Measurements from ENCODE around the gene NFATC4.

NFATC4 gene

DNA sequence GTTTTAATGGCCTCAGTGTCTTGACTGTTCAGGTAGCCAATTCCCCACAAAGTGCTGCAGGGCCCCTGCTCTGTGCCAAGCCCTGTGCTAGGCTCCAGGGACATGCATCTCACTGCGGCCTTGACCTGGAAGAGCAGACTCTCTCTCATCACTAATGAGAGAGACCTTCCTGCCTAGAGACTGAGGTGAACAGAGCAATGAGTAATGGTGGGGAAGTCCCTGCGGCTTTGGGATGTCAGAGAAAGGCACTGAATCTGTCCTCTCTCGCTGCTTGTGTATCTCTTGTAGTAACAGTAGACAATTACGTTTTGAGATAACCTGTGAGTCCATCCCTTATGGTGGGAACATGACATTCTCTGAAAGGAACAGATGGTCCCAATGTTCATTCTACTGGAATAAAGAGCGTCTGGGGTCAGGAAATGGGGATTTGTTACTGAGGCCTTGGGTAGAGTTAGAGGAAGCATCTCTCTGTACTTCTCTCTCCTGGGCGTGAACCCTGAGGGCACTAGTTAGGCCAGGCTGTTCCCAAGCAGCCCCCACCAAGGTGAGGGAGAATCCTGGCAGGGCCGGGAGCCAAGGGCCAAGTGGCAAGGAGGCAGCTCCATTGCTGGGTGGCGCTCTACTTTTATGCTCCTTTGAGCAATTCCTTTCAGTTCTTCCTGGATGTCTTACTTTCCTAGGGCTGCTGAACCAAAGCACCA, 13.5 kb downstream of the NFATC4 start:
- Histone ChIP-seq H2BK12ac (ENCODE audit: low read length) (no peak overlapping the region), H3K27me3 (ENCODE audit: insufficient read depth, low read length) (no peaks in the 10 kb centered on the region), H3K79me2 (ENCODE audit: control insufficient read depth, insufficient read depth, low read length, poor library complexity) (no peaks in the 10 kb centered on the region), H3K27ac (ENCODE audit: low read depth, low read length) (no peak overlapping the region), H2BK5ac (ENCODE audit: low read depth, low read length, poor library complexity) (no peak overlapping the region), H4K8ac (ENCODE audit: low read depth, low read length) (no peak overlapping the region), H2AFZ (ENCODE audit: insufficient read depth, low read length, poor library complexity) (no peak overlapping the region), H3K4me1 (ENCODE audit: control insufficient read depth in 1 of 2, insufficient read depth in 2 of 2, low read length in 2 of 2) (no peaks in the 10 kb centered on the region), H3K9me3 (ENCODE audit: insufficient read depth, low read depth, low read length) (no peaks in the 10 kb centered on the region), H3K23ac (ENCODE audit: low read length) (no peak overlapping the region), H3K9ac (ENCODE audit: low read length) (no peak overlapping the region), H2BK120ac (ENCODE audit: insufficient read depth, low read length, poor library complexity) (no peak overlapping the region), H3K18ac (ENCODE audit: low read length) (no peak overlapping the region), H4K12ac (ENCODE audit: low read depth, low read length) (no peak overlapping the region), H3K4me2 (ENCODE audit: low read length) (no peak overlapping the region), H3K79me1 (ENCODE audit: low read length) (no peaks in the 10 kb centered on the region), H4K91ac (ENCODE audit: low read depth, low read length) (no peak overlapping the region), H3K4me3 (ENCODE audit: low read depth, low read length) (no peak overlapping the region), H3K36me3 (ENCODE audit: control insufficient read depth in 1 of 2, insufficient read depth in 2 of 2, low read length in 2 of 2) (peaks cover 9 to 12% of the 10 kb centered on the region in 2 experiments), H2AK5ac (ENCODE audit: low read length) (no peak overlapping the region), H3K4ac (ENCODE audit: low read depth, low read length) (no peak overlapping the region), H3K14ac (ENCODE audit: low read length) (no peak overlapping the region)
- DNase-seq: no peak
- no CpG with 5 or more reads among the region's 8 CpGs for WGBS (ENCODE audit: extremely low coverage, insufficient coverage, insufficient read length)

DNA sequence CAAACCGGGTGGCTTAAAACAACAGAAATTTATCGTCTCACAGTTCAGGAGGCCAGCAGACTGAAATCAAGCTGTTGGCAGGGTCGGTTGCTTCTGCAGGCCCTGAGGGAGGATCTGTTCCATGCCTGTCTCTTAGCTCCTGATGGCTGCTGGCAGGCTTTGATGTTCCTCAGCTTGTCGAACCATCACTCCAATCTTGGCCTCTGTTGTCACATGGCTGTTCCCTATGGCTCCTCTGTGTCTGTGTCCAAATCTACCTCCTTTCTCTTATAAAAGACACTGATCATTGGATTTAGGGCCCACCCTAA, 14.0 kb downstream of the NFATC4 start:
- H4K8ac ChIP-seq (ENCODE audit: low read depth, low read length): no peak overlapping the region
- H4K91ac ChIP-seq (ENCODE audit: low read depth, low read length): no peak overlapping the region
- no peak overlapping the region for H3K4ac ChIP-seq (ENCODE audit: low read depth, low read length)
- H2BK12ac ChIP-seq (ENCODE audit: low read length): no peak overlapping the region
- DNase-seq: no peak
- H3K36me3 ChIP-seq (ENCODE audit: control insufficient read depth in 1 of 2, insufficient read depth in 2 of 2, low read length in 2 of 2): peaks cover 6 to 7% of the 10 kb centered on the region in 2 experiments
- H3K27ac ChIP-seq (ENCODE audit: low read depth, low read length): no peak overlapping the region
- H3K14ac ChIP-seq (ENCODE audit: low read length): no peak overlapping the region
- no peaks in the 10 kb centered on the region for H3K9me3 ChIP-seq (ENCODE audit: insufficient read depth, low read depth, low read length)
- H3K4me2 ChIP-seq (ENCODE audit: low read length): no peak overlapping the region
- WGBS (ENCODE audit: extremely low coverage, insufficient coverage, insufficient read length): no CpG with 5 or more reads among the region's 4 CpGs
- no peak overlapping the region for H2AFZ ChIP-seq (ENCODE audit: insufficient read depth, low read length, poor library complexity)
- H2AK5ac ChIP-seq (ENCODE audit: low read length): no peak overlapping the region
- H2BK120ac ChIP-seq (ENCODE audit: insufficient read depth, low read length, poor library complexity): no peak overlapping the region
- H3K4me3 ChIP-seq (ENCODE audit: low read depth, low read length): no peak overlapping the region
- no peaks in the 10 kb centered on the region for H3K79me1 ChIP-seq (ENCODE audit: low read length)
- no peaks in the 10 kb centered on the region for H3K4me1 ChIP-seq (ENCODE audit: control insufficient read depth in 1 of 2, insufficient read depth in 2 of 2, low read length in 2 of 2)
- no peak overlapping the region for H4K12ac ChIP-seq (ENCODE audit: low read depth, low read length)
- no peak overlapping the region for H3K9ac ChIP-seq (ENCODE audit: low read length)
- H3K27me3 ChIP-seq (ENCODE audit: insufficient read depth, low read length): no peaks in the 10 kb centered on the region
- no peaks in the 10 kb centered on the region for H3K79me2 ChIP-seq (ENCODE audit: control insufficient read depth, insufficient read depth, low read length, poor library complexity)
- H3K18ac ChIP-seq (ENCODE audit: low read length): no peak overlapping the region
- H3K23ac ChIP-seq (ENCODE audit: low read length): no peak overlapping the region
- no peak overlapping the region for H2BK5ac ChIP-seq (ENCODE audit: low read depth, low read length, poor library complexity)

DNA sequence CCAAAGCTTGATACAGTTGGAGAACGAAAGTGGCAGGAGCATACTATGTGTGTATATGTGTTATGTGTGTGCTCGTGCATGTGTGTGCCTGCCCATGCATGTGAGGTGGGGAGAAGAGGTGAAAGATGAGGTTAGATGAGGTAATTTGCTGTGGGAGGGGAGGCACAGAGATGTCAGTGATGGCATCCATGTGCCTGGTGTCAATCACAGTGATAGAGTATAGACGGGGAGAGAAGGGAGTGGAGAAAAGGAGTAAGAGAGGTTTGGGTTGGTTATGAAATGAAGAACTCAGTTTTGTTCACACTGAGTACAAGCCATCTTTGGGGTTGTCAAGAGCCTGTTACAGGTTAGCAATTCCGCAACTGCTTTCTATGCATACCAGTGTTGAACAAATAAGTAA, 16.2 kb downstream of the NFATC4 start:
- WGBS (ENCODE audit: extremely low coverage, insufficient coverage, insufficient read length): 100% methylated on average over 1 of the region's 4 CpGs

DNA sequence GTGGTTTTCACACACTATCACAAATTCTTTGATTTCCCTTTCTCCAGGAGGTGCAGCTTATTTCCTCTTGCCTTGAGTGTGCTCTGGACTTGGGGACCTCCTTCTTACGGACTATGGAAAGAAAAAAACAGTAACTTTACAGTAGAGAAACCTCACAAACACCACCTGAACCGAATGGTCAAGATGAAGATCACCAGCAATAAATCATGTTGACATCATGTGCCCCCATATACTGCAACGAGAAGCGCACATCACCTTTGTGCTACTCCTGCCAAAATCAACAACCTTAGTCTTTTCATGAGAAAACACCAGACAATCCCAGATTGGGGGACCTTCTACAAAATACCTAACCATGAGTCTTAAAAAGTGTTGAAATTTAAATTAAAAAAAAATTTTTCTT, 17.5 kb downstream of the NFATC4 start:
- no peaks in the 10 kb centered on the region for H3K79me1 ChIP-seq (ENCODE audit: low read length)
- no peak overlapping the region for H4K91ac ChIP-seq (ENCODE audit: low read depth, low read length)
- H2AFZ ChIP-seq (ENCODE audit: insufficient read depth, low read length, poor library complexity): no peak overlapping the region
- H3K4me3 ChIP-seq (ENCODE audit: low read depth, low read length): no peak overlapping the region
- H3K9me3 ChIP-seq (ENCODE audit: insufficient read depth, low read depth, low read length): no peaks in the 10 kb centered on the region
- H3K4me2 ChIP-seq (ENCODE audit: low read length): no peak overlapping the region
- H2BK120ac ChIP-seq (ENCODE audit: insufficient read depth, low read length, poor library complexity): no peak overlapping the region
- no peaks in the 10 kb centered on the region for H3K79me2 ChIP-seq (ENCODE audit: control insufficient read depth, insufficient read depth, low read length, poor library complexity)
- no peak overlapping the region for H2BK12ac ChIP-seq (ENCODE audit: low read length)
- no peak overlapping the region for H2AK5ac ChIP-seq (ENCODE audit: low read length)
- H3K27me3 ChIP-seq (ENCODE audit: insufficient read depth, low read length): no peaks in the 10 kb centered on the region
- no CpG with 5 or more reads among the region's 4 CpGs for WGBS (ENCODE audit: extremely low coverage, insufficient coverage, insufficient read length)
- H4K12ac ChIP-seq (ENCODE audit: low read depth, low read length): no peak overlapping the region
- H3K27ac ChIP-seq (ENCODE audit: low read depth, low read length): no peak overlapping the region
- no peak overlapping the region for H3K14ac ChIP-seq (ENCODE audit: low read length)
- no peaks in the 10 kb centered on the region for H3K4me1 ChIP-seq (ENCODE audit: control insufficient read depth in 1 of 2, insufficient read depth in 2 of 2, low read length in 2 of 2)
- H4K8ac ChIP-seq (ENCODE audit: low read depth, low read length): no peak overlapping the region
- H3K4ac ChIP-seq (ENCODE audit: low read depth, low read length): no peak overlapping the region
- no peak for DNase-seq
- H2BK5ac ChIP-seq (ENCODE audit: low read depth, low read length, poor library complexity): no peak overlapping the region
- no peak overlapping the region for H3K23ac ChIP-seq (ENCODE audit: low read length)
- no peak overlapping the region for H3K18ac ChIP-seq (ENCODE audit: low read length)
- no peak overlapping the region for H3K9ac ChIP-seq (ENCODE audit: low read length)
- H3K36me3 ChIP-seq (ENCODE audit: control insufficient read depth in 1 of 2, insufficient read depth in 2 of 2, low read length in 2 of 2): no peaks in the 10 kb centered on the region

More for the DNA sequence above, 16.2 kb downstream of the NFATC4 start:
- Histone ChIP-seq H3K79me1 (ENCODE audit: low read length) (no peaks in the 10 kb centered on the region), H3K4ac (ENCODE audit: low read depth, low read length) (no peak overlapping the region), H2BK120ac (ENCODE audit: insufficient read depth, low read length, poor library complexity) (no peak overlapping the region), H3K23ac (ENCODE audit: low read length) (no peak overlapping the region), H3K18ac (ENCODE audit: low read length) (no peak overlapping the region), H2AK5ac (ENCODE audit: low read length) (no peak overlapping the region), H3K36me3 (ENCODE audit: control insufficient read depth in 1 of 2, insufficient read depth in 2 of 2, low read length in 2 of 2) (no peaks in the 10 kb centered on the region), H3K4me2 (ENCODE audit: low read length) (no peak overlapping the region), H3K4me1 (ENCODE audit: control insufficient read depth in 1 of 2, insufficient read depth in 2 of 2, low read length in 2 of 2) (no peaks in the 10 kb centered on the region), H3K27ac (ENCODE audit: low read depth, low read length) (no peak overlapping the region), H2AFZ (ENCODE audit: insufficient read depth, low read length, poor library complexity) (no peak overlapping the region), H3K27me3 (ENCODE audit: insufficient read depth, low read length) (no peaks in the 10 kb centered on the region), H3K79me2 (ENCODE audit: control insufficient read depth, insufficient read depth, low read length, poor library complexity) (no peaks in the 10 kb centered on the region), H3K4me3 (ENCODE audit: low read depth, low read length) (no peak overlapping the region), H4K8ac (ENCODE audit: low read depth, low read length) (no peak overlapping the region), H3K9me3 (ENCODE audit: insufficient read depth, low read depth, low read length) (no peaks in the 10 kb centered on the region), H4K91ac (ENCODE audit: low read depth, low read length) (no peak overlapping the region), H3K14ac (ENCODE audit: low read length) (no peak overlapping the region), H2BK12ac (ENCODE audit: low read length) (no peak overlapping the region), H3K9ac (ENCODE audit: low read length) (no peak overlapping the region), H2BK5ac (ENCODE audit: low read depth, low read length, poor library complexity) (no peak overlapping the region), H4K12ac (ENCODE audit: low read depth, low read length) (no peak overlapping the region)
- DNase-seq: no peak
